ENCODE results near the gene ZMIZ1.

ZMIZ1 gene

DNA sequence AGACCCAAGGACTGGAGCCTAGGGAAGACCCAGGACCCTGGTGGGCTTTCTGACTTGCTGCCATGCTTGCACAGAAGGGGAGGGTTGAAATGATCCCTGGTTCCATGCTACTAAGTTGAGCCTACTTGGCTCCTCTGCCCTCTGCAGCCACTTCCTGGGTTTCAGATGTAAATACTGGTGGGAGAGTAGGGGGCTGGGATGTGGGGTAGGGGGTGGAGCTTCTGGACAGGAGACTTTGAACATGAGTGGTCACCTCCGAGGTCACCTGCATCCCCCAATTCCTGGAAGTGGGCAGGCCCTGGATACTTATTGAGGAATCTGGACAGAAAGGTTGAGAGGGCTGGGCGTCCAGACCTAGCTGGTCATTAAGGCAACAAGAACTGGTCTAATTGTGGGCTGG lies 2.9 kb upstream of the ZMIZ1 start:
- FAIRE-seq (no peak), DNase-seq (ENCODE audit: low spot score) (no peak)

GRCh38 chr10:79066411-79067240 lies 2.1 kb upstream of the ZMIZ1 start:
- peak; percentile 94 for FAIRE-seq
- DNase-seq (ENCODE audit: low spot score), result peak; percentile 86

GRCh38 chr10:79067241-79068202 lies 1.2 kb upstream of the ZMIZ1 start:
- DNase-seq (ENCODE audit: low spot score) (peak; percentile 88), FAIRE-seq (peak; percentile 88)

DNA sequence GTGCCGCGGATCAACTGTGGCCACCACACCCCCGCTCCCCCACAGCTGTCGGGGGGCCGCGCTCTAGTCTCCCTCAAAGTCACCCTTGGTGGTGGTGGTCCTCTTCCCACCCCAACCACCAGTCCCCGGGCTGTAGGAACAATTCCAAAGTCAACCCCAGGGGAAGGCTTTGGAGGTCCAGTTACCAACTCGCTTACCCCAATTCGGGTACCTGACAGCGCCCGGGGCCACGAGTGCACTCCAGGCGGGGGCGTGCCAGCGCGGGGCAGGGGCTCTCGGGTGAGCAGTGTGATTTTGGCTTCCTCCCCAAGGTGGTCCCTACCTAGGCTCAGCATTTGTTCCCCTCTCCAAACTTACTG lies 584 bp upstream of the ZMIZ1 start:
- no peak for DNase-seq (ENCODE audit: low spot score)
- no peak for FAIRE-seq

GRCh38 chr10:79069325-79070080 lies 737 bp downstream of the ZMIZ1 start:
- DNase-seq (ENCODE audit: low spot score), result no peak

GRCh38 chr10:79070081-79070605 lies 1.4 kb downstream of the ZMIZ1 start:
- DNase-seq (ENCODE audit: low spot score) (no peak), FAIRE-seq (no peak)

More at GRCh38 chr10:79069325-79070080, 737 bp downstream of the ZMIZ1 start:
- no peak for FAIRE-seq

DNA sequence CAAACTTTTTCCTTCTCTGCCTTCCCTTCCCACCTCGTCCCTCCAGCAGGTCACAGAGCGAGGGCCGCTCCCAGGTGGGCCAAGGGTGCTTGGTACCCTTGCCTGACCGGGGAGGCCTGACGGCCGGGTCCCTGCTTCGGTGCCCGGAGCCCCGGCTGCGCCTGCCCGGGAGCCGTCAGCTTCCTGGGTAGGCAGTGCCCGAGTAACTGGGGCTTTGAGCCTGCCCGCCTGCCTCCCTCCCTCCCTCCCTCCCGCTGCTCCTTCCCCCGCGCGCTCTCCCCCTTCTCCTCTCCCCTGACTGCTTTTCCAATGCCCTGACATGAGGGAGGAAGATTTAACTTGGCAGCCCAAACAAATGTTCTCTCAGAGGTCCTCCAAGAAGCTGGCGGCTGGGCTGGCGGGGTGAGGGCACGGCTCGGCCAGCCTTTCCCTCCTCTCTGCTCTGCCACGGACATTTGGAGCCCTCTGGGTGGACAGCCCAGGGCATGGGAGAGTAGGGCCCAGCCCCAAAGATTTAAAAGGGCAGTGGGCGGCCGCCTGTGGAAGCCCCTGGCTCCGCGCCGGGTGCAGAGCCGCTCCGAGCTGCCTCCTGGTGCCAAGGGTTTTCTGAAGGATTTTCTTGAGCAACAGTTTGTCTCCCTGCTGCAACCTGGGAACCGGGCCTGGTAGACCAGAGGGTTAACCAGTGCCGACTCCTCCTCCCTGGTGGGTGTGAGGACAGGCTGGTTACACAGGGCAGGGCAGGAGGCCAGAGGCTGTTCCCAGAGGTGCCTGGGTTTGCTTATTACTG lies 2.0 kb downstream of the ZMIZ1 start:
- FAIRE-seq (no peak), DNase-seq (ENCODE audit: low spot score) (peak; percentile 82)

GRCh38 chr10:79071396-79071923 lies 2.7 kb downstream of the ZMIZ1 start:
- DNase-seq (ENCODE audit: low spot score) (no peak), FAIRE-seq (no peak)

GRCh38 chr10:79072041-79072441 lies 3.3 kb downstream of the ZMIZ1 start:
- FAIRE-seq (no peak), DNase-seq (ENCODE audit: low spot score) (no peak)

GRCh38 chr10:79072994-79073645 lies 4.4 kb downstream of the ZMIZ1 start:
- DNase-seq (ENCODE audit: low spot score) (no peak), FAIRE-seq (no peak)

DNA sequence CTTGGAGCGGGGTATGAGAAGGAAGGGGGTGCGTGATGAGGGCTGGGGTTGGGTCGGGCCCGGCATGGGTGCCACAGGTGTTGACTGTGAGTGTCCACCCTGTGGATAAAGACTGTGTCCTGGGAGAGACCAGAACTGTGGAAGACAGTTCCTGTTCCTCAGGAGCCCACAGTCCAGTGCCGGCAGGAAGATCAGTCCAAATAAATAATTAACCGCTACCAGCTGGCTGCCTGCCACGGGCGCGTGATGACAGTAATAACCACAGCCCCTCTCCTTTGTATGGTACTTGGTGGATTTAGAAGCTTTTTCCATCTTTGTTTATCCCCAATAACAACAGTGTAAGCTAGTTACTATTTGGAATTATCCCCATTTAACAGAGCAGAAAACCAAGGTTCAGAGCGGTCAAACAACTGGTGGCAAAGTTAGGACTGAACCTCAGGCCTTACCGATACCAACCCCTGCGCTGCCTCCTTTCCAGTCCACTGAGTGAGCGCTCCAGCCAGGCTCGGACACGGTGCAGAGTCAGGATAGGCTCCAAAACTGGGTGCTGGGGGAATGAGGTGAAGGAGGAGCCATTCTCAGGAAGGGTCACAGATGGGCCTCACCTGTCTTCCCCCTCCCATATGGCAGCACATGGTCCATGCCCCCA lies 5.1 kb downstream of the ZMIZ1 start:
- no peak for FAIRE-seq
- DNase-seq (ENCODE audit: low spot score), result no peak

DNA sequence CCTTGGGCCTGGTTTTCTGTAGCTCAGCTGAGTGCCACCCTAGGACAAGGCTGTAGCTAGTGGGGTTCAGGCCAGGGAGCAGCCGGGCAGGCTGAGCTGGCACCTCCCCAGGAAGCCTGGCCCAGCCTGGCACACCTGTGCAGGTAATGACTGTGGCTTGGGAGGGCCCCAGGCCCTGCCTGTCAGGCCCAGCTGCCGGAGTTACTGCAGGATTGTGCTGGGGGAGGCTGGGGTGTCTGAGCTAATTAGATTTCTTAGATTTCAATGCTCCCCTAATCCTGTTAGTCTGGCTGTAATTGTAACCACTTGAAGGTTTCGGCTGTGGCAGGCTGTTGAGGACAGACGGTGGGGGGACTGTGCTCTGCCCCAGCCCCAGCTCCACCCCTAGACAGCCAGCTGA lies 6.0 kb downstream of the ZMIZ1 start:
- no peak for FAIRE-seq

DNA sequence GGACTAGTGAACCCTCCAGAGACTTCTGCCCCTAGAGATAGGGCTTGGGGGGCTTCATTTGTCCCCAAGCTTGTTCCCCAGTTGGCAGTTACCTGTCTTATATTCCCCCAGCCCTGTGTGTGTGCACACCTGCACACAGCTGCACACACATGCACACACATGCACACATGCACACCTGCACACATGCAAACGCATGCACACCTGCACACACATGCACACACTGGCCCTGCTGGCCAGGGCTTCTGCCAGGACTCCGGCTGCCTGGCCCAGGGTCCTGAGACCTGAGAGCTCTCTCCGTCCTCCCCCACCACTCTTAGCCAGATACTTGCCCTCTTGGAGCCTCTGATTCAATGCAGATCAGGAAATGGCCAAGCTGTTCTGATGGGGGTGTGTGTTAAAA lies 6.7 kb downstream of the ZMIZ1 start:
- DNase-seq (ENCODE audit: low spot score) (no peak), FAIRE-seq (no peak)

More for the DNA sequence above, 6.0 kb downstream of the ZMIZ1 start:
- DNase-seq (ENCODE audit: low spot score), result no peak

GRCh38 chr10:79077488-79078173 lies 8.9 kb downstream of the ZMIZ1 start:
- no peak for DNase-seq (ENCODE audit: low spot score)
- no peak for FAIRE-seq

DNA sequence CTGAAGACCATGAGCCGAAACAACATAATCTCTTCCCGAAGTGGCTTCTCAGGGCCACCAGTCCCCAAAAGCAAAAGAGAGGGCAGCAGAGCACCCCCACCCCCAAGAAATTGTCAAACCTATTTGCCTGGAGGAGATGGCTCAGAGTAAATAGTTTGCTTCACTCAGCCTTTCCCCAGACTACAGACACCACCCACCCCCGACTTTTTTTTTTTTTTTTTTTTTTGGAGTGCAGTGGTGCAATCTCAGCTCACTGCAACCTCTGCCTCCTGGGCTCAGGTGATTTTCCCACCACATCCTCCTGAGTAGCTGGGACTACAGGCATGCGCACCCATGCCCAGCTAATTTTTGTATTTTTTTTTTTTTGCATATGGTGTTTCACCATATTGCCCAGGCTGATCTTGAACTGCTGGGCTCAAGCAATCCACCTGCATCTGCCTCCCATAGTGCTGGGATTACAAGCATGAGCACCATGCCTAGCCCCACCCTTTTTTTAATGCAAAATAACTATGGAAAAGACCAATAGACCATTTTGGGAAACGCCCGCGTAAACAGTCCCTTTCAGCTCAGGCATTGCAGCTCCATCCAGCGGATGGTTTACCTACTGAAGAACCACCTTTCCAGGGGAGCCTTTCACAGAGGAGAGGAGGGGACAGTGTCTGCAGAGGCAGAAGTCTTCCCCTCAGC lies 9.7 kb downstream of the ZMIZ1 start:
- DNase-seq (ENCODE audit: low spot score) (no peak), FAIRE-seq (no peak)

DNA sequence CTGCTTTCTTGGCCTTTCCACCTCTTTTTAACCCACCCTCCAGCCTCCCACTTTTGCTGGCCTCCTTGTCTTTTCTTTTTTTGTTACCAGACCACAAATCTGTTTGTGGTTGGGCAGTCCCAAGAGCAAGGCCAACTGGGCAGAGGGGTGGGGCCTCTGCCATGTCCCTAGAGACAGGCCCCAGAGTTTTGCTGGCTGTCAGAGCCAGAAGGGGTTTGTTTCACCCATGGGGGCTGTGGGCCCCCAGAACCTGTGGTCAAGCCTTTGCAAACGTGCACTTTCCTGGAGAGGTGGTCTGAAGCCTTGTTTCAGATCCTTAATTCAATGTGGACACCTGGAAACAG lies 10.3 kb downstream of the ZMIZ1 start:
- DNase-seq (ENCODE audit: low spot score), result no peak
- FAIRE-seq, result no peak

DNA sequence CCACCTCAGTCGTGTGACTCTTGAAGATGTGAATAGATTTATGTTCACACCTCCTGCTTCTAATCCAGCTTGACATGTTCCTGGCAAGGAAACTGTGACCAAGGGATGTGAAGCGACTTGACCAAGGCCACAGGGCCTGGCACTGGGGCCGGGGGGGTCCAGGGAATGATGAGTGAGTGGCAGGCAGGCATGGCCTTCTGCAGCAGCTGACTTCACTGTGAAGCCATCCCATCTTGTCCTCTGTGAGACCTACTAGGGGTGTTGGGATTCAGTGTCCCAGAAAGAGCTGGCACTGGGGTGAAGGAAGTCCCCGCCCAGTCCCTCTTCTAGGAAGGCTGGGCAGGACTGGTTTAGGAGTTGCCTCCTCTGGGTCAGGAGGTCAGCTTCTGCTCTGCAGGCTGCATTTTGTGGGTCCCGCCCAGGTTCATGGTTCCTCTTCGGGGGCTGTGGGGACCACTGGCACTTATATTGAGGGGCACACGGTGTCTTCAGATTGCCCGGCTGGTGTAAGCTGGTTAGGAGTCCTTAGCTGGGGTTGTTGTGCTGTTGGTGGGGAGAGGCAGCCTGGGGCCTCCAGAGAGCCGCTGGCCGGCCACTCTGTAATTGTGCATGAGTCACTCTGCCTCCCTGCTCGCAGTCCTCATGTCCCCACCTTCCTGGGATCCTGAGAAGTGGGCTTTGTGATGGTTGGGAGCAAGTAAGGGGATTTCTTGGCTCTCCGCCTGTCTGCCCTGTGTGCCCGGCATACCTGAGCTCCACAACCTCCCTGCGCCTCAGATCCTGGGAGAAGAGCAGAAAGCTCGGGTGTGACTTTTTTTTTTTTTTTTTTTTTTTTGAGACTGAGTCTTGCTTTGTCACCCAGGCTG lies 11.0 kb downstream of the ZMIZ1 start:
- FAIRE-seq (no peak), DNase-seq (ENCODE audit: low spot score) (peak; percentile 54)

All from urothelium cell line (cell line).